Tibial artery (tissue), 4 donors: ENCODE results near the gene HHATL.

Source experiments
- DNase-seq, 2 donors: peaks; one replicate each; pipeline ENCODE4 v3.0.0-alpha.2; 2019
- H3K27ac ChIP-seq, 2 donors: fragments of 200-600 bp; sonication (generic) in 1 of 2; 1 replicate in 1 of 2; 2 replicates in 1 of 2; pipeline ENCODE4 v1.5.1; 2018 to 2019; ENCODE audit warnings: mild to moderate bottlenecking in 1 of 2
- H3K27me3 ChIP-seq, 2 donors: fragments of 200-600 bp; sonication (generic) in 1 of 2; one replicate each; pipeline versions ENCODE4 v1.5.1 to v1.6.0; 2016 to 2019
- H3K36me3 ChIP-seq, 3 donors: fragments of 200-600 bp; sonication (generic) in 2 of 3; one replicate each; pipeline ENCODE4 v1.5.1; 2016 to 2019; ENCODE audit warnings: mild to moderate bottlenecking in 2 of 3
- H3K4me1 ChIP-seq, 4 donors: fragments of 200-600 bp; sonication (generic) in 2 of 4; 1 replicate in 3 of 4; 2 replicates in 1 of 4; pipeline ENCODE4 v1.5.1; 2016 to 2019
- H3K4me3 ChIP-seq, 2 donors: fragments of 200-600 bp; sonication (generic) in 1 of 2; 1 replicate in 1 of 2; 2 replicates in 1 of 2; pipeline ENCODE4 v1.5.1; 2018 to 2019; ENCODE audit warnings: mild to moderate bottlenecking in 2 of 2
- H3K9me3 ChIP-seq, 3 donors: fragments of 200-600 bp; sonication (generic) in 1 of 3; one replicate each; pipeline ENCODE4 v1.5.1; 2016 to 2019
- intact Hi-C: fragments of 100-400 bp; cut with DNase I; formaldehyde crosslinking; loops from one replicate; pipeline ENCODE4 v1.15.0; 2023; ENCODE audit warnings: low total_unique reads
- TF ChIP-seq, protein P1 (sequence below), 2 experiments: fragments of 200-600 bp in 1 of 2; fragments of 450-650 bp in 1 of 2; IDR thresholded peaks; one replicate each; pipeline ENCODE4 v1.5.1; 2017 to 2019; ENCODE audit warnings: antibody characterized with exemption in 2 of 2, mild to moderate bottlenecking in 1 of 2, moderate library complexity in 1 of 2

HHATL gene, protein sequence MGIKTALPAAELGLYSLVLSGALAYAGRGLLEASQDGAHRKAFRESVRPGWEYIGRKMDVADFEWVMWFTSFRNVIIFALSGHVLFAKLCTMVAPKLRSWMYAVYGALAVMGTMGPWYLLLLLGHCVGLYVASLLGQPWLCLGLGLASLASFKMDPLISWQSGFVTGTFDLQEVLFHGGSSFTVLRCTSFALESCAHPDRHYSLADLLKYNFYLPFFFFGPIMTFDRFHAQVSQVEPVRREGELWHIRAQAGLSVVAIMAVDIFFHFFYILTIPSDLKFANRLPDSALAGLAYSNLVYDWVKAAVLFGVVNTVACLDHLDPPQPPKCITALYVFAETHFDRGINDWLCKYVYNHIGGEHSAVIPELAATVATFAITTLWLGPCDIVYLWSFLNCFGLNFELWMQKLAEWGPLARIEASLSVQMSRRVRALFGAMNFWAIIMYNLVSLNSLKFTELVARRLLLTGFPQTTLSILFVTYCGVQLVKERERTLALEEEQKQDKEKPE

DNA sequence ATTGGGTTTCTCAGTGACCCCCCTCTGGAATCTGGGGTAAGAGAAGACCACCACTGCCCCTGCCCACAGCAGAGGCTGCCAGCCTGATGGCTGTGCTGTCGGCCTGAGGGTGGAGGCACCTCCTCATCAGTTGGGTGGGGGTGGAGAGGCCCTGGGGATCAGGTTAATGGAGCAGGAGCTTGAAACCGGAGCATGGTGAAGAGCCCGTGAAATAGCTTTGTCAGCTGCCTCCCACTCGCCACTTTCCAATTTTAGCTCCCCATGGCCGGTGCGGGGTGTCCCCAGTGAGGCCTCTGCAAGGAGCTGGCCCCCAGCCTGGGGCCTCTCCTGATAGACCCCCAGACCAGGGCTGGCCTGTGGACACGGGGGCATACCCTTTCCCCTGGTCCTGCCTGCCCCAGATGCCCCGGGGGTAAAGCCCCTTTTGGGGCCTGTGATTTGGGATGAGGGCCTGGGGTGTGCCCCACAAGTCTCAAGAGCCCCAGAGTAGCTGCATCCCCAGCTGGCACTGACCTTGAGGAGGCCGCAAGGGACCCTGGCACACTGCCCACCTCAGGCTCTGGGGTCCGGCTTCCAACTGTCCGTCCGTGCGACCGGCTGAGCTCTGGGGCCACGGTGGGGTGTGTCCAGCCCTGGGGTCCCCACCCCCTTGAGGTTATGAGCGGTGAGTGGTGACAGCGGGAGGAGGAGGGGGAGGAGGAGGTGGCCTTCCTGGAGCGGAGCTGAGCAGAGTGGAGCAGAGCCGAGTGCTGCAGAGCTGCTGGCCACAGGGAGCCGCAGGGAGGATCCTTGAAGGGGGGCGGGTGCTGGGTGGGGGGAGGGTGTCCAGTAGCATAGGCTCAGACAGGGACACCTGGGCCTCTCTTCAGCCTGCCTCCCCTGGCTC is at the start of gene HHATL:
Gene HHATL (minus strand): TSS at position 733 of the 886 bp plus-strand sequence. CDS start 1,972 bp downstream, outside the sequence.
- intact Hi-C loops = no loop called here

DNA sequence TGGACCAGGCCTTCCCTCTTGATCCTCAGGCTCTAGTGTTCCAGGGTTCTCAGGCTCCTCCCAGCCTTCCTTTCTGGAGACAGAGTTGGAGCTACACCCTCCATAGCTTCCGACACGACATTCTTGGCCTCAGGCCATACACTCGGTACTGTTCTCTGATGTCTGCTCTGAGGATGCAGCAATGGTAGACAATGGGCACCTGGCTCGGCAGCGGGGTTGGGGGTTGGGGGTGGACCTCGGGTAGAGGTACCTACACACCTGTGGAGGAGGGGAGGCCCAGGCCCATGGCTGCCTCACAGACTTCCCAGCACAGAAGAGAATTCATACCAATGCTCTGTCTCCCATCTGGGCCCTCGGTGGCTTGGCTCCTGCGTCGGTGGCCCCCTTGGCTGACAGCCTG is 49.0 kb upstream of the HHATL start:
- TF ChIP-seq, protein P1, sequence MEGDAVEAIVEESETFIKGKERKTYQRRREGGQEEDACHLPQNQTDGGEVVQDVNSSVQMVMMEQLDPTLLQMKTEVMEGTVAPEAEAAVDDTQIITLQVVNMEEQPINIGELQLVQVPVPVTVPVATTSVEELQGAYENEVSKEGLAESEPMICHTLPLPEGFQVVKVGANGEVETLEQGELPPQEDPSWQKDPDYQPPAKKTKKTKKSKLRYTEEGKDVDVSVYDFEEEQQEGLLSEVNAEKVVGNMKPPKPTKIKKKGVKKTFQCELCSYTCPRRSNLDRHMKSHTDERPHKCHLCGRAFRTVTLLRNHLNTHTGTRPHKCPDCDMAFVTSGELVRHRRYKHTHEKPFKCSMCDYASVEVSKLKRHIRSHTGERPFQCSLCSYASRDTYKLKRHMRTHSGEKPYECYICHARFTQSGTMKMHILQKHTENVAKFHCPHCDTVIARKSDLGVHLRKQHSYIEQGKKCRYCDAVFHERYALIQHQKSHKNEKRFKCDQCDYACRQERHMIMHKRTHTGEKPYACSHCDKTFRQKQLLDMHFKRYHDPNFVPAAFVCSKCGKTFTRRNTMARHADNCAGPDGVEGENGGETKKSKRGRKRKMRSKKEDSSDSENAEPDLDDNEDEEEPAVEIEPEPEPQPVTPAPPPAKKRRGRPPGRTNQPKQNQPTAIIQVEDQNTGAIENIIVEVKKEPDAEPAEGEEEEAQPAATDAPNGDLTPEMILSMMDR (IDR thresholded peaks at IDR 0.05) = no peak
- Histone ChIP-seq H3K36me3 (no peaks in the 10 kb centered on the region), H3K4me3 (no peak overlapping the region), H3K27ac (no peak overlapping the region), H3K4me1 (peaks cover 0 to 42% (median 20%) of the 10 kb centered on the region in 4 donors), H3K27me3 (no peaks in the 10 kb centered on the region), H3K9me3 (no peaks in the 10 kb centered on the region)
- DNase-seq = peak; percentile 16 to 65
- intact Hi-C loops = loop anchor here (5.0 kb wide), 1 partner anchor 249 kb away; the partner anchor contains the start of gene VIPR1

More for the DNA sequence above, at the start of gene HHATL:
- Histone ChIP-seq H3K4me1 (peaks cover 0 to 16% (median 15%) of the 10 kb centered on the region in 4 donors), H3K9me3 (no peaks in the 10 kb centered on the region), H3K4me3 (no peak within 1 kb of the TSS), H3K27ac (no peak within 1 kb of the TSS), H3K36me3 (no peaks in the 10 kb centered on the region), H3K27me3 (peaks cover 0 to under 1% of the 10 kb centered on the region in 2 donors)
- TF ChIP-seq, protein P1 (IDR thresholded peaks at IDR 0.05) = no peak
- DNase-seq = peak; percentile 20 to 64

DNA sequence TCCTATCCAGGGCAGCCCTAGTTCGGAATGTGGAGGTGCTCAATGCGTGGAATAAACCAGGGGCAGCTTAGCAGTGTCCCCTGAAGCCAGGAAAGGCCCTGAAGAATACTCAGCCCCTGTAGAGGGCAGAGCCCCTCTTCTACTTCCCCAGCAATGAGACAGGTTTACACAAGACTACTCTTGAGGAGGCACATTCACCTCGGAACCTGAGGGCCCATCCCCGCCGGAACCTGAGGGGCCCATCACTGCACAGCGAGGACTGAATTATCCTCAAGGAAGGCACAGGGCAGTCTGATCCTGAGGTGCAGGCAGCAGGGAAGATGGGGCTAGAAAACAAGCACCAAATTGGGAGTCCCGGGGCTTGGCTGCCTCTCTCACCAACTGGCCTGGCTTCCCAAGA is 48.2 kb upstream of the HHATL start:
- no peaks in the 10 kb centered on the region for H3K9me3 ChIP-seq
- no peak overlapping the region for H3K4me3 ChIP-seq
- H3K27me3 ChIP-seq = no peaks in the 10 kb centered on the region
- intact Hi-C loops = loop anchor here (5.0 kb wide), 1 partner anchor 249 kb away; the partner anchor contains the start of gene VIPR1
- H3K4me1 ChIP-seq = peaks cover 0 to 50% (median 28%) of the 10 kb centered on the region in 4 donors
- peak; percentile 13 to 24 for DNase-seq
- no peaks in the 10 kb centered on the region for H3K36me3 ChIP-seq
- TF ChIP-seq, protein P1 (IDR thresholded peaks at IDR 0.05) = no peak
- H3K27ac ChIP-seq = peak overlapping the region in 1 of 2 donors; percentile 63

DNA sequence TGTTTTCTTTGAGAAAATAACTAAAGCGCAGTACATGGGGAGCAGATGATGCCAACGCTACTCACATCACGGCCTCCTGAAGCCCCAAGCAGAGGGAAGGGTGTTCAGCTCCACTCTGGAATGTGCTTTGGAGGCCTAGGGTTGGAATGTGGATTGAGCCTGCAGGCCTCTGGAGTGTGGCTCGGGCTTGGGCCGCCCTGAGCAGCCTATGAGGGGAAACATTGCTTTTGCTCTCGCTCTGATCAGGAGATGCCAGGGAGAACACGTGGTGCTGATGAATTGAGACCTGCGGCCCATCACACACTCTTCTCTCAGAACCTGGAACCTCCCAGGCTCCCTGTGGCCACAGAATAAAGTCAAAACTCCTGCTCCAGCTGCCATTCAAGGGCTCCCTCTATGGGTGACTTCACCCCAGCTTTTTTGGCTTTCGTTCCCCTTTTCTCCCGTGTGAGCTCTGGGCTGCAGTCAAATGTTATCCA is 47.2 kb upstream of the HHATL start:
- no peaks in the 10 kb centered on the region for H3K36me3 ChIP-seq
- peaks cover 0 to 60% (median 35%) of the 10 kb centered on the region in 4 donors for H3K4me1 ChIP-seq
- no peaks in the 10 kb centered on the region for H3K9me3 ChIP-seq
- TF ChIP-seq, protein P1 (IDR thresholded peaks at IDR 0.05) = peak; percentile 61 to 62
- no peak overlapping the region for H3K4me3 ChIP-seq
- intact Hi-C loops = loop anchor here (5.0 kb wide), 2 partner anchors 167 to 247 kb away; partner anchors contain the start of genes SEC22C and VIPR1
- no peaks in the 10 kb centered on the region for H3K27me3 ChIP-seq
- H3K27ac ChIP-seq = peak overlapping the region; percentile 63 to 80
- DNase-seq = peak; percentile 35 to 69
